Fibroblast of pulmonary artery (primary cell): ENCODE measurements around the gene PIP5KL1.

Source experiments
- DNase-seq: peaks from one replicate; pipeline ENCODE4 v3.0.0-alpha.2; 2010; ENCODE audit warnings: low read depth
- H3K4me3 ChIP-seq: replicated peaks from 2 replicates; pipeline ENCODE4 v1.5.1; 2011; ENCODE audit warnings: low read depth, mild to moderate bottlenecking, control low read depth, low read length, moderate library complexity
- TF ChIP-seq, protein P1 (sequence below): IDR thresholded peaks from 2 replicates; pipeline ENCODE4 v1.5.1; 2011; ENCODE audit warnings: mild to moderate bottlenecking, control low read depth, low read length, inconsistent platforms; ENCODE audit errors: missing control alignments

Gene PIP5KL1

DNA sequence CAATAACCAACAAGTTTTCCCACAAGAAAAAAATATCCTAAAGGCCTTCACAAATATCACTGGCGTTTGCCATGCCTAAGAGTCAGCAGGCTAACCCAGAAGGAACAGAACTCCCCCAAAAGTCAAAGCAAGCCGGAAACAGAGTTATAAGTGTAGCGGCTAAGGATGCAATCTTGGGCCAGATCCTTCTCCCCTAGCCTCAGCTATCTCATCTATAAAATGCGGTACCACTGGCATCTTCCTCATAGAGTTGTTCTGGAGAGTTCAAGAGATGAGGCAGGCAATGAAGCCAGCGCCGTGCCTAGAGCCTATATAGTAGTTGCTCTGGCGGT, 6.4 kb upstream of the PIP5KL1 start:
- DNase-seq: no peak
- peak overlapping the region; percentile 91 for H3K4me3 ChIP-seq
- TF ChIP-seq, protein P1, sequence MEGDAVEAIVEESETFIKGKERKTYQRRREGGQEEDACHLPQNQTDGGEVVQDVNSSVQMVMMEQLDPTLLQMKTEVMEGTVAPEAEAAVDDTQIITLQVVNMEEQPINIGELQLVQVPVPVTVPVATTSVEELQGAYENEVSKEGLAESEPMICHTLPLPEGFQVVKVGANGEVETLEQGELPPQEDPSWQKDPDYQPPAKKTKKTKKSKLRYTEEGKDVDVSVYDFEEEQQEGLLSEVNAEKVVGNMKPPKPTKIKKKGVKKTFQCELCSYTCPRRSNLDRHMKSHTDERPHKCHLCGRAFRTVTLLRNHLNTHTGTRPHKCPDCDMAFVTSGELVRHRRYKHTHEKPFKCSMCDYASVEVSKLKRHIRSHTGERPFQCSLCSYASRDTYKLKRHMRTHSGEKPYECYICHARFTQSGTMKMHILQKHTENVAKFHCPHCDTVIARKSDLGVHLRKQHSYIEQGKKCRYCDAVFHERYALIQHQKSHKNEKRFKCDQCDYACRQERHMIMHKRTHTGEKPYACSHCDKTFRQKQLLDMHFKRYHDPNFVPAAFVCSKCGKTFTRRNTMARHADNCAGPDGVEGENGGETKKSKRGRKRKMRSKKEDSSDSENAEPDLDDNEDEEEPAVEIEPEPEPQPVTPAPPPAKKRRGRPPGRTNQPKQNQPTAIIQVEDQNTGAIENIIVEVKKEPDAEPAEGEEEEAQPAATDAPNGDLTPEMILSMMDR: no peak

DNA sequence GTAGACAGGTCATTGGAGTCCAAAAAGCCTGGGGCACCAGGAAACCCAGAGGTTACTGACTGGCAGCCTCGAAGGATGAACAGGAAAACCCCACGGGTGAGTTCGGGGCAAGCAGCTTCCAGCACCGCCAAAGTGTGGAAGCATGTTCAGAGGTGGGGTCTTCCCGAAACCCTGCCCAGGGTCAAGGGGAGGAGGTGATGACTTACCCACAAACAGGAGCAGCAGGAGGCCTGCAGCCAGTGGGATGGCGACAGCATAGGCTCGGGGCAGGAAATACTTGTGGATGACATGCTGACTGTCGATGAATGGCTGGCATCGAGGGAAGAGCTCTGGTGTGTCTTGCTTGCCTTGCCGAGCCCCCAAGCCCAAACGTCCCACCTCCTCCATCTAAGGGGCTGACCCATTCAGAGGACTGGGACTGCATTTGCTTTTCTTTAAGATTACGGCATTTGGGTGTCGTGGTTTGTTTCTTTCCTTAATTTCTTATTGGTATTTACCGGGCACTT, 5.8 kb upstream of the PIP5KL1 start:
- peak overlapping the region; percentile 91 for H3K4me3 ChIP-seq
- no peak for DNase-seq
- TF ChIP-seq, protein P1: no peak

DNA sequence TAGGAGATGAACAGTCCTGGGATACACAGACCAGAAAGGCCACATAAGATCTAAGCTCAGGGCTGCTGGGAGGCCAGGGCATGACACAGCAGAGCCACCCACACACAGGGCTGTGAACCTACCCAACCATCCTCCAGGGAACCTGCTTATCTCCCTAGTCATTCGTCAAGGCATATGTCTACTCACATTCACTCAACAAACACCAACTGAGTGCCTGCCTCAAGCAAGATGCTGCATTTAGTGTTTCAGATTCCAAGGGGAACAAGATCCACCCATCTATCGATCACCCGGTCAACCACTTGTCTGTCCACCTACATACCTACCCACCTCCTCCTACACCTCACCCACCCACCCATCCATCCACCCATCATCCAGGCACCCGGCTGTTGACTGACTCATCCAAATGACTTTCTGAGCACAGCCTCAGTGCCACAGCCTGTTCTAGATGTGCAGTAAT, 5.2 kb upstream of the PIP5KL1 start:
- DNase-seq: no peak
- TF ChIP-seq, protein P1: no peak
- H3K4me3 ChIP-seq: no peak overlapping the region

DNA sequence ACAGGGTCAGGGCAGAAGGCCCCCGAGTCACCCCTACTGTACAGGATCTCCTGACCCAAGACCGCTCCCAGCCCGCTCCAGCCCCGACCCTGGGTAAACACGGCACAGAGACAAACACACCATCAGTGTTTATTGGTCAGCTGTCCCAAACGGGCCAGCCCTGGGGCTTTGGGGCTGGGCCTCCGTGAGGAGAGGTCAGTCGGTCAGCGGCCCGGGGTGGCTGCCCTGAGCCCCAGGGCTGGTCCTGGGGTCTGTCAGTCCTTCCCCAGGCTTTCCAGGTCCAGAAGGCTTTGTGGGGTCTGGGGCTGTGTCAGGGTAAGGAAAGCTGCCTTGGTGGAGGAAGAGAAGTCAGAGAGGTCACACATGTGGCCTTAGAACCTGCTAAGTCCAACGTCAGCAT, 4.4 kb upstream of the PIP5KL1 start:
- H3K4me3 ChIP-seq: no peak overlapping the region
- TF ChIP-seq, protein P1: no peak
- DNase-seq: no peak

DNA sequence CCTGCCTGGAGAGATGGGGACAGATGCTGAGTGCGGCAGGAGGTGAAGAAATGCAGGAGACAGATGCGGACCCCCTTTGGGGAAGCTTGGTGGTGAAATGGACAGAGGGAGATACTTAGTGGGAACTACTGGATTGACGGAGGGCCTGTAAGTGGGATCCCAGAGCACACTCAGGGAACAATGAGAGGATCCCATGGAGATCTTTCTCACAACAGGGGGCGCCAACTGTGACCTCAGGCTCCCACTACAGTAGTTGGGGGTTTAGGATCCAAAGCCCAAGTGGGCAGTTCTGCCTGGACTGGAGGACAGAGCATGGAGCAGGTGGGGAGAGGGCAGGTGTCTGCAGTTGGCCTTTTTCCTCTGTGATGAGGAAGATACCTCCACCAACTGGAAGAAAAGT, 3.7 kb upstream of the PIP5KL1 start:
- TF ChIP-seq, protein P1: no peak
- H3K4me3 ChIP-seq: no peak overlapping the region
- no peak for DNase-seq

DNA sequence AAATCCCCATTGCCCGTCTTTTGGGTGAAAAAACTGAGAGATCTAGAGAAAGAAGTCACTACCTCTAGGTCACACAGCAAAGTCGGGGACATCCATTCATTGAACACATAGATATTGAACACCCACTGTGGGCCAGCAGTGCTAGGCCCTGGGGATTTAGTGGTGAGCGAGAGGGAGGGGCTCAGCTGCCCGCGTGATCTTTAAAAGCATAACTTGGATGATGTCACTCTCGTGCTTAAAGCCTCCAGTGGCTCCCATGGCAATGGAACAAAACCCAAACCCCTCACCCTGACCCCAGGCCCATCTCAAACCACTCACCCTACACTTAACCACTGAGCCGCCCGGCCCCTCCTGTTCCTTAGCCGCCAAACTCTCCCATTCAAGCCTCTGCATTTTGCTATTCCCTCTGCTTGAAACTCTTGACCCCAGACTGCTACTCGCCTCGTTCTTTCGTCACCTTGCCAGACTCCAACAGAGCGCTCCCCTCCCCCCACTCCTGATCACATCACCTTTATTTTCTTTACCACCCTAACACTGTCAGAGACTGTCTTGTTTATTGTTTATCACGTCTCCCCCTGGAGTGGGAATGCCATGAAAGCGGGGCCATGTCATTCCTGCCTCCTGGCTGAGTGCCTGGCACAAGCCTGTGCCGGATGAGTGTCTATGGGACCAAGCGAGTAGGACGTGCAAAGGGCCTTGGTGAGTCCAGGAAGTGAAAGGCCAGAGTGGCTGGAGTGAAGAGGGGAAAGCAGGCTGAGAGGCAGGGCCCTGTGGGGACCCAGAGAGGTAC, 710 bp upstream of the PIP5KL1 start:
- TF ChIP-seq, protein P1: no peak
- peak; percentile 71 for DNase-seq
- H3K4me3 ChIP-seq: peak overlapping the region; percentile 59

DNA sequence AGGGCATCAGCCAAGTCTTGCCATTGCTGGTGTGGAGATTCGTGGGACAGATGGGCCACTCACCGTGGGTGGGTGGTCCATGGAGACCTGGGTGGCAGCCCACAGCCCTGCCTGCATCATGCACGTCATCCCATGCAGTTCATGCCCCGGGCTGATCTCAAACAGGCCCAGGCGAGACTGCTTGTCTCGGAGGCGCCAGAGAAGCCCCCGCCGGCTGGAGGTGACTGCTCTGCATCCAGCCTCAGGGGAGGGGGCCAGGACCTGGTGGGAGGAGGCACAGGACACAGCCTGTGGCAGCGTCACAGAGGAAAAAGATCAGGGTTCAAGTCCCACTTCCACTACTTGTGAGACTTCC, 975 bp downstream of the PIP5KL1 start:
- TF ChIP-seq, protein P1: no peak
- DNase-seq: no peak
- H3K4me3 ChIP-seq: no peak overlapping the region
